Natural killer cell (primary cell): ENCODE data around the gene CHCT1. TPM values are rescaled to one million over a fixed set of nuclear protein-coding genes. Genes with fewer than 3 reads are reported as not detected.
"Not testable (repeated sequence)": the region's sequence is repeated elsewhere in the genome, so short reads cannot be mapped to it uniquely, and the experiment has no call there.

ENCODE experiments used
- ATAC-seq, 3 donors: fragments of 150-1000 bp in 2 of 3; fragments of 200-7000 bp in 1 of 3; cut with Tn5 transposase; 1 replicate in 1 of 3; 2 replicates in 2 of 3; pipeline ENCODE4 v1.10.0; 2021; ENCODE audit warnings: mild to moderate bottlenecking in 2 of 3, moderate library complexity in 2 of 3
- DNase-seq, 2 donors: peaks; one replicate each; pipeline versions ENCODE4 v3.0.0 to v3.0.0-alpha.2; 2013 to 2021; ENCODE audit warnings: mixed read lengths in 1 of 2
- H3K27ac ChIP-seq: one replicate; pipeline ENCODE4 v1.5.1; 2013; ENCODE audit warnings: mild to moderate bottlenecking, low read length
- H3K27me3 ChIP-seq: one replicate; pipeline ENCODE4 v1.6.1; 2013; ENCODE audit warnings: low read length; ENCODE audit not compliant: control insufficient read depth, insufficient read depth
- H3K36me3 ChIP-seq: one replicate; pipeline ENCODE4 v1.6.1; 2013; ENCODE audit warnings: low read length; ENCODE audit not compliant: control insufficient read depth, insufficient read depth
- H3K4me1 ChIP-seq: one replicate; pipeline ENCODE4 v1.6.1; 2013; ENCODE audit warnings: low read length; ENCODE audit not compliant: control insufficient read depth, insufficient read depth
- H3K4me3 ChIP-seq: one replicate; pipeline ENCODE4 v1.5.1; 2013; ENCODE audit warnings: low read length
- H3K9me3 ChIP-seq: one replicate; pipeline ENCODE4 v1.6.1; 2013; ENCODE audit warnings: low read length; ENCODE audit not compliant: control insufficient read depth, insufficient read depth
- H3K27ac Mint-ChIP-seq, 2 donors: one replicate each; pipeline ENCODE4 v1.8.0; 2022; ENCODE audit warnings: mild to moderate bottlenecking in 2 of 2, mixed read lengths in 2 of 2, moderate library complexity in 1 of 2
- H3K27me3 Mint-ChIP-seq, 2 donors: one replicate each; pipeline ENCODE4 v1.8.0; 2022; ENCODE audit warnings: low read depth in 2 of 2, mixed read lengths in 2 of 2
- H3K36me3 Mint-ChIP-seq: one replicate; pipeline ENCODE4 v1.8.0; 2022; ENCODE audit warnings: mixed read lengths
- H3K4me1 Mint-ChIP-seq, 2 donors: one replicate each; pipeline ENCODE4 v1.8.0; 2022; ENCODE audit warnings: mixed read lengths in 2 of 2
- H3K4me3 Mint-ChIP-seq: one replicate; pipeline ENCODE4 v1.8.0; 2022; ENCODE audit warnings: mild to moderate bottlenecking, moderate library complexity, mixed read lengths
- H3K9me3 Mint-ChIP-seq, 2 donors: one replicate each; pipeline ENCODE4 v1.8.0; 2022; ENCODE audit warnings: mixed read lengths in 2 of 2
- CTCF ChIP-seq: fragments of 200-600 bp; IDR thresholded peaks from one replicate; pipeline ENCODE4 v1.8.0; 2022; ENCODE audit warnings: antibody characterized with exemption
- WGBS: methylation state at CpG from one replicate; pipeline ENCODE4 v1.1.7; 2013; ENCODE audit warnings: missing lambda C conversion rate; ENCODE audit not compliant: insufficient coverage; 5-methylcytosine and 5-hydroxymethylcytosine counted together
- intact Hi-C: fragments of 100-400 bp; cut with micrococcal nuclease; formaldehyde crosslinking; loops from one replicate; pipeline ENCODE4 v1.14.2; 2022
- total RNA-seq, 4 donors: library from RNA; stranded (reverse); fragments of 120-200 nt in 1 of 4; gene quantifications; one replicate each; pipeline versions ENCODE4 v1.2.3 to v1.2.4, GENCODE V29; 2013 to 2022

CHCT1 gene
- total RNA-seq, 3 donors from 2014 or later (not counting 1 experiment from before 2014, with no cell fraction given) = not detected

- WGBS = 96% methylated on average over 3 of the region's 3 CpGs
- Histone ChIP-seq H3K27me3 (no peaks in the 10 kb centered on the region), H3K4me1 (peaks cover 10% of the 10 kb centered on the region)
These were observed 1.6 kb downstream of the CHCT1 start for GRCh38 chr17:60423865-60424264.

GRCh38 chr17:60425626-60426025, 3.3 kb downstream of the CHCT1 start:
- Mint-ChIP-seq H3K36me3 (no peaks in the 10 kb centered on the region), H3K9me3 (no peaks in the 10 kb centered on the region), H3K27ac (no peak overlapping the region), H3K27me3 (peaks cover 0 to 3% of the 10 kb centered on the region in 2 donors), H3K4me3 (no peak overlapping the region), H3K4me1 (peaks cover 11 to 12% of the 10 kb centered on the region in 2 donors)
- Histone ChIP-seq H3K36me3 (no peaks in the 10 kb centered on the region), H3K4me3 (no peak overlapping the region), H3K27ac (no peak overlapping the region), H3K9me3 (no peaks in the 10 kb centered on the region), H3K27me3 (no peaks in the 10 kb centered on the region), H3K4me1 (peaks cover 10% of the 10 kb centered on the region)
- WGBS = 91% methylated on average over 6 of the region's 6 CpGs
- TF ChIP-seq CTCF = no peak
- DNase-seq (no peak), ATAC-seq (no peak)
- intact Hi-C loops = no loop called here

More at GRCh38 chr17:60423865-60424264, 1.6 kb downstream of the CHCT1 start:
- DNase-seq = no peak
- Mint-ChIP-seq H3K9me3 (no peaks in the 10 kb centered on the region), H3K27ac (no peak overlapping the region), H3K27me3 (no peaks in the 10 kb centered on the region), H3K4me3 (no peak overlapping the region), H3K4me1 (peaks cover 11 to 12% of the 10 kb centered on the region in 2 donors), H3K36me3 (no peaks in the 10 kb centered on the region)
- TF ChIP-seq CTCF = no peak
- ATAC-seq = no peak
- no peak overlapping the region for H3K27ac ChIP-seq
- intact Hi-C loops = no loop called here
- H3K36me3 ChIP-seq = no peaks in the 10 kb centered on the region
- H3K9me3 ChIP-seq = no peaks in the 10 kb centered on the region
- no peak overlapping the region for H3K4me3 ChIP-seq

- 89% methylated on average over 10 of the region's 10 CpGs for WGBS
- no peaks in the 10 kb centered on the region for H3K36me3 Mint-ChIP-seq
- no peak for ATAC-seq
These were observed 4.3 kb downstream of the CHCT1 start for GRCh38 chr17:60426596-60426995.

GRCh38 chr17:60428491-60428890, 6.2 kb downstream of the CHCT1 start:
- DNase-seq, ATAC-seq, H3K27me3 Mint-ChIP-seq, H3K27me3 ChIP-seq, H3K4me3 ChIP-seq, H3K4me3 Mint-ChIP-seq, H3K9me3 Mint-ChIP-seq, H3K27ac Mint-ChIP-seq, intact Hi-C loops, H3K9me3 ChIP-seq, H3K36me3 ChIP-seq, H3K27ac ChIP-seq, H3K4me1 Mint-ChIP-seq, H3K36me3 Mint-ChIP-seq, H3K4me1 ChIP-seq: not testable (repeated sequence)
- whole genome bisulfite sequencing = 71% methylated on average over 3 of the region's 6 CpGs

More at GRCh38 chr17:60426596-60426995, 4.3 kb downstream of the CHCT1 start:
- no peaks in the 10 kb centered on the region for H3K27me3 ChIP-seq
- H3K27ac ChIP-seq = no peak overlapping the region
- no peak overlapping the region for H3K27ac Mint-ChIP-seq
- no peak for TF ChIP-seq CTCF
- intact Hi-C loops = no loop called here
- no peak overlapping the region for H3K4me3 Mint-ChIP-seq
- H3K4me1 Mint-ChIP-seq = peaks cover 4 to 5% of the 10 kb centered on the region in 2 donors
- H3K4me1 ChIP-seq = peaks cover 8% of the 10 kb centered on the region
- H3K36me3 ChIP-seq = no peaks in the 10 kb centered on the region
- peaks cover 3 to 7% of the 10 kb centered on the region in 2 donors for H3K27me3 Mint-ChIP-seq
- DNase-seq = no peak
- H3K9me3 Mint-ChIP-seq = no peaks in the 10 kb centered on the region
- H3K9me3 ChIP-seq = no peaks in the 10 kb centered on the region
- no peak overlapping the region for H3K4me3 ChIP-seq

GRCh38 chr17:60430561-60430960, 8.3 kb downstream of the CHCT1 start:
- H3K9me3 ChIP-seq, H3K27ac Mint-ChIP-seq, ATAC-seq, H3K27ac ChIP-seq, H3K4me3 ChIP-seq, H3K4me1 Mint-ChIP-seq, DNase-seq, H3K9me3 Mint-ChIP-seq, intact Hi-C loops, H3K36me3 Mint-ChIP-seq, H3K36me3 ChIP-seq, H3K27me3 ChIP-seq, H3K4me3 Mint-ChIP-seq, H3K4me1 ChIP-seq: not testable (repeated sequence)
- peaks cover 3 to 11% of the 10 kb centered on the region in 2 donors for H3K27me3 Mint-ChIP-seq
- over 99% methylated on average over 7 of the region's 7 CpGs for WGBS

GRCh38 chr17:60433021-60433997, 11.0 kb downstream of the CHCT1 start:
- H3K4me1 ChIP-seq, H3K4me1 Mint-ChIP-seq, ATAC-seq, H3K36me3 ChIP-seq, H3K4me3 Mint-ChIP-seq, H3K4me3 ChIP-seq, H3K27ac Mint-ChIP-seq, H3K36me3 Mint-ChIP-seq, intact Hi-C loops, H3K9me3 Mint-ChIP-seq, H3K27me3 ChIP-seq, H3K27ac ChIP-seq, H3K9me3 ChIP-seq, DNase-seq: not testable (repeated sequence)
- 96% methylated on average over 4 of the region's 4 CpGs for WGBS
- H3K27me3 Mint-ChIP-seq = peaks cover 7 to 19% of the 10 kb centered on the region in 2 donors
